ENCODE data around the gene SAA2. TPM values are rescaled to one million over a fixed set of nuclear protein-coding genes. Genes with fewer than 3 reads are reported as not detected.
"Not testable (repeated sequence)": the region's sequence is repeated elsewhere in the genome, so short reads cannot be mapped to it uniquely, and the experiment has no call there.

Gene SAA2
- total RNA-seq, 1 donor from 2014 or later = 8.0 TPM

- Histone ChIP-seq H3K4me3 (ENCODE audit: low read depth, low read length) (no peak overlapping the region), H3K27me3 (ENCODE audit: control insufficient read depth, insufficient read depth, low read length) (no peaks in the 10 kb centered on the region), H3K36me3 (ENCODE audit: control insufficient read depth, insufficient read depth, low read length) (no peaks in the 10 kb centered on the region)
- no peak for DNase-seq (ENCODE audit: low read depth)
- no peak for TF ChIP-seq CTCF (IDR thresholded peaks at IDR 0.05; ENCODE audit: insufficient read depth, low read length, poor library complexity, severe bottlenecking)
Observed at GRCh38 chr11:18254781-18255361, 6.4 kb upstream of the SAA2 start.

DNA sequence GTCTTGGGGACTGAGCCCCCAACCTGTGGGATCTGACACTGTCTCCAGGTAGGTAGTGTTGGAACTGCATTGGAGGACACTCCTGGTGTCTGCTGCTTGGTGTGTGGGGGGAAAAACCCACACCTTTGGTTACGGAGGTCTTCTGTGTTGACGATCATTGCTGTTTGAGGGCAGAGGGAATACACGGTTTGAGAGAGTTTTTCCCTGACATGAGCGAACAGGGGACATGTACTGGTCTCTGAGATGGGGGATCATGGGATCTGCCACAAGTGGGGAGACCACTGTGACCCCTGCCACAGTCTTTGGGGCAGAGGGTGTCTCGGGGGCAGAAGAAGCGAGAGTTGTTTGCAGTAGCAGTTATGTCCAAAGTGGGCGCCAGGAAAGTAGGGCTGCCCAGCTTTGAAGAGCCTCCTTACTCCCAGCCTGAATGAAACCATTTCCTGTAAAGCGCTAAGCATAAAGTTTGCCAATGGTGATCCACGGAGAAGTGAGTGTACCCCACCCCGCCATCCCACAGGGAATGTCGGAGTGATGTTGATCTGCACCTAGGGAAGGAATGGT lies 5.4 kb upstream of the SAA2 start:
- H3K27me3 ChIP-seq (ENCODE audit: control insufficient read depth, insufficient read depth, low read length) = no peaks in the 10 kb centered on the region
- TF ChIP-seq CTCF (IDR thresholded peaks at IDR 0.05; ENCODE audit: insufficient read depth, low read length, poor library complexity, severe bottlenecking) = no peak
- H3K36me3 ChIP-seq (ENCODE audit: control insufficient read depth, insufficient read depth, low read length) = no peaks in the 10 kb centered on the region
- no peak overlapping the region for H3K4me3 ChIP-seq (ENCODE audit: low read depth, low read length)
- no peak for DNase-seq (ENCODE audit: low read depth)

DNA sequence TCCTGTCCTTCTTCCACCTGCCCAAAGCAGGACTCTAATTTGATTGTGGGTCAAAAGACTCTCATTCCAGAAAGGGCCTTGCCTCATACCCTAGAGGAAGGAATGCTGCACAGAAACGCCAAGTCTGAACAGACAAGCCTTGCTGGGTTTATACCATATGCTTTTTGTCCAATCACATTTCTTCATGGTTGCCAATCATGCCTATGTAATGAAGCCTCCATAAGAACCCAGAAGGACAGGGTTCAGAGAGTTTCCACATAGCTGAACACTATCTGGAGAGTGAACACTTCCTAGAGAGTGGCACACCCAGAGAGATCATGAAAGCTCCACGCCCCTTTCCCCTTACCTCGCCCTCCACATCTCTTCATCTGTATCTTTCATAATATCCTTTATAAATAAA lies 4.8 kb upstream of the SAA2 start:
- TF ChIP-seq CTCF (IDR thresholded peaks at IDR 0.05; ENCODE audit: insufficient read depth, low read length, poor library complexity, severe bottlenecking) = no peak
- DNase-seq (ENCODE audit: low read depth) = no peak
- no peaks in the 10 kb centered on the region for H3K36me3 ChIP-seq (ENCODE audit: control insufficient read depth, insufficient read depth, low read length)
- no peak overlapping the region for H3K4me3 ChIP-seq (ENCODE audit: low read depth, low read length)
- H3K27me3 ChIP-seq (ENCODE audit: control insufficient read depth, insufficient read depth, low read length) = no peaks in the 10 kb centered on the region

GRCh38 chr11:18247191-18247581 lies 1.3 kb downstream of the SAA2 start:
- not testable (repeated sequence) for H3K4me3 ChIP-seq (ENCODE audit: low read depth, low read length); H3K27me3 ChIP-seq (ENCODE audit: control insufficient read depth, insufficient read depth, low read length); DNase-seq (ENCODE audit: low read depth); H3K36me3 ChIP-seq (ENCODE audit: control insufficient read depth, insufficient read depth, low read length)

DNA sequence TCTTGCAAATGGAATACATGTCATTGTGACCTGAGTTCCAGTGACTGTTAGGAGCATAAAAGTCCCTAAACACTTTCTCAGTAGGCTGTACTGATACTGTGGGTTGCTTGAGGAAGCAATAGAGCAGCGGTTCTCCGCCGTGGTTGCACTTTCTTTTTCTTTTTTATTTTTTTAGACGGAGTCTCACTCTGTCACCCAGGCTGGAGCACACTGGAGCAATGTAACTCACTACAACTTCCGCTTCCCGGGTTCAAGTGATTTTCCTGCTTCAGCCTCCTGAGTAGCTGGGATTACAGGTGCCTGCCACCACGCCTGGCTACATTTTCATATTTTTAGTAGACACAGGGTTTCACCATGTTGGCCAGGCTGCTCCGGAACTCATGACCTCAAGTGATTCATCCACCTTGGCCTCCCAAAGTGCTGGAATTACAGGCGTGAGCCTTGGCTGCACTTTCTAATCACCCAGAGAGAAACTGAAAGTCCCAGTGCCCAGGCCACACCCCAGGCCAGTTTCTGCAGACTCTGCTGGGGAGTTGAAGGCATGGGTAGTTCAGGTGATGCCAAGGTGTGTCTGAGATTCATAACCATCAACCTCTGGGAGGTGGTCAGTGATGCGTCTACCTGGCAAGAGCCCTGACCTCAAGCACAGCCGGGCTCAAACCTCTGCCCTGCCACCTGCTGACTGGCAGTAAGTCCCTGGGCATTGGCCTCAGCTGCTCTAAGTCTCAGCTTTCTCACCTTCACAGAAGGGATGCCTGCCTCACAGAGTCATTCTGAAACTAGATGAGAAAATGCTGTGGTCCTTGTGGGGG lies 1.9 kb downstream of the SAA2 start:
- H3K36me3 ChIP-seq (ENCODE audit: control insufficient read depth, insufficient read depth, low read length); H3K27me3 ChIP-seq (ENCODE audit: control insufficient read depth, insufficient read depth, low read length); DNase-seq (ENCODE audit: low read depth); H3K4me3 ChIP-seq (ENCODE audit: low read depth, low read length): not testable (repeated sequence)

DNA sequence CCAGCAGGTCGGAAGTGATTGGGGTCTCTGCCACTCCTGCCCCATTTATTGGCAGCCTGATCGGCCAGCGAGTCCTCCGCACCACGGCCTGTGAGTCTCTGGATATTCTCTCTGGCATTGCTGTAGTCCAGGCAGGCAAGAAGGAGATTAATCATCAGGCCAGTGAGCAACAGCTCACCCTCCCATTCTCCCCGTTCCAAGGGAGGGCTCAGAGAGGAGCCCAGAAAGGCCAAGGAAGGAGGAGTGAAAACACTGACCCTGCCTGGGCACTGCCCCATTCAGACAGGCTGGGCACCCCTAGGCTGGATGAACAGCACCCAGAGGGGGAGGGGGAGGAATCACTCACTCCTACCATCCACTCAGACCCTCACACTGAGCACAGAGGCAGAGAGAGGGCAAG lies 3.1 kb downstream of the SAA2 start:
- Histone ChIP-seq H3K36me3 (ENCODE audit: control insufficient read depth, insufficient read depth, low read length) (no peaks in the 10 kb centered on the region), H3K4me3 (ENCODE audit: low read depth, low read length) (no peak overlapping the region), H3K27me3 (ENCODE audit: control insufficient read depth, insufficient read depth, low read length) (no peaks in the 10 kb centered on the region)
- no peak for DNase-seq (ENCODE audit: low read depth)
- TF ChIP-seq CTCF (IDR thresholded peaks at IDR 0.05; ENCODE audit: insufficient read depth, low read length, poor library complexity, severe bottlenecking) = no peak
